Astrocyte of the spinal cord (primary cell): ENCODE data around the gene SWT1.

Source experiments
- DNase-seq: peaks from one replicate; pipeline ENCODE4 v3.0.0; 2011; ENCODE audit warnings: low read depth, low spot score
- H3K4me3 ChIP-seq: 2 replicates; pipeline ENCODE4 v1.5.1; 2011; ENCODE audit warnings: low read depth, mild to moderate bottlenecking, low read length, moderate library complexity
- in situ Hi-C: cut with HindIII; loops from 2 replicates; pipeline ENCODE4 v1.10.0; 2017; ENCODE audit warnings: low sequenced_read_pairs
- TF ChIP-seq, protein P1 (sequence below): IDR thresholded peaks from 2 replicates; pipeline ENCODE4 v1.5.1; 2012; ENCODE audit warnings: low read depth, mild to moderate bottlenecking, low read length, inconsistent platforms

Gene SWT1

DNA sequence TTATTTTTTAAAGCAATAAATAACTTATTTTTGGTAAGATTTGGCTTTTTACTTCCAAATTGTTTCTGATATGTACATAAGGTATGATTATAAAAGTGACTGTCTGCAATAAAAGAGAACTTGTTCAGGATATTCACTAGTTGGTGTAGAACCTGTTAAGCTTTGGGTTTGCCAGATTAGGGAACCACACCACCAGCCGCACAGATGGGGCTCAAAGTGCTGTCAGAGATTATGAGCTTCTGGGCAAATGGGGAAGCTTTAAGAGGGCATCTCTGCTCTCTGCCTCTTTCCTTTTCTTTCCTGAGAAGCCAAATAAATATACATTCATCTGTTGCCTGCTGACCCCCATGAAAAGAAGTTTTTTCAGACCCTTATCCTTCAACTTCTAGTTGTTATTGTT is 134.7 kb downstream of the SWT1 start:
- H3K4me3 ChIP-seq = no peak overlapping the region
- DNase-seq = no peak
- in situ Hi-C loops = no loop called here
- TF ChIP-seq, protein P1, sequence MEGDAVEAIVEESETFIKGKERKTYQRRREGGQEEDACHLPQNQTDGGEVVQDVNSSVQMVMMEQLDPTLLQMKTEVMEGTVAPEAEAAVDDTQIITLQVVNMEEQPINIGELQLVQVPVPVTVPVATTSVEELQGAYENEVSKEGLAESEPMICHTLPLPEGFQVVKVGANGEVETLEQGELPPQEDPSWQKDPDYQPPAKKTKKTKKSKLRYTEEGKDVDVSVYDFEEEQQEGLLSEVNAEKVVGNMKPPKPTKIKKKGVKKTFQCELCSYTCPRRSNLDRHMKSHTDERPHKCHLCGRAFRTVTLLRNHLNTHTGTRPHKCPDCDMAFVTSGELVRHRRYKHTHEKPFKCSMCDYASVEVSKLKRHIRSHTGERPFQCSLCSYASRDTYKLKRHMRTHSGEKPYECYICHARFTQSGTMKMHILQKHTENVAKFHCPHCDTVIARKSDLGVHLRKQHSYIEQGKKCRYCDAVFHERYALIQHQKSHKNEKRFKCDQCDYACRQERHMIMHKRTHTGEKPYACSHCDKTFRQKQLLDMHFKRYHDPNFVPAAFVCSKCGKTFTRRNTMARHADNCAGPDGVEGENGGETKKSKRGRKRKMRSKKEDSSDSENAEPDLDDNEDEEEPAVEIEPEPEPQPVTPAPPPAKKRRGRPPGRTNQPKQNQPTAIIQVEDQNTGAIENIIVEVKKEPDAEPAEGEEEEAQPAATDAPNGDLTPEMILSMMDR = no peak

DNA sequence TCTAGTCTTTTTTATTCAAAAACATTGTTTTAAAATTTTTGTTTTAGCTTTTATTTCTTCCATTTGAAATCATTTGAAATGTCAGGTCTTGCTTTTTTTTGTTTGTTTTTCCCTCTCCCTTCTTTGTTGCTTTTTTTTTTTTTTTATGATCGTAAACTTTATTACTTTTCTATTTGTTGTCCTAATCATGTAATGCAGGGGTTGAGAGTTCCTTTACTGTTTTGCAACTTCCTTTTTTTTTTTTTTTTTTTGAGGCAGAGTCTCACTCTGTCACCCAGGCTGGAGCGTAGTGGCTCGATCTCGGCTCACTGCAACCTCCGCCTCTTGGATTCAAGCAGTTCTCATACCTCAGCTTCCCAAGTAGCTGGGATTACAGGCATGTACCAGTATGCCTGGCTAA is 135.3 kb downstream of the SWT1 start:
- TF ChIP-seq, protein P1 = no peak
- no peak overlapping the region for H3K4me3 ChIP-seq
- no peak for DNase-seq
- in situ Hi-C loops = no loop called here

- no peak overlapping the region for H3K4me3 ChIP-seq
- DNase-seq = no peak
- TF ChIP-seq, protein P1 = no peak
- in situ Hi-C loops = no loop called here
Observed at GRCh38 chr1:185293967-185294542, 137.1 kb downstream of the SWT1 start.

GRCh38 chr1:185295091-185295490 is 138.1 kb downstream of the SWT1 start:
- in situ Hi-C loops = no loop called here
- H3K4me3 ChIP-seq = no peak overlapping the region
- TF ChIP-seq, protein P1 = no peak
- DNase-seq = no peak

- in situ Hi-C loops = no loop called here
- TF ChIP-seq, protein P1 = no peak
Observed at GRCh38 chr1:185297982-185298381, 141.0 kb downstream of the SWT1 start.

DNA sequence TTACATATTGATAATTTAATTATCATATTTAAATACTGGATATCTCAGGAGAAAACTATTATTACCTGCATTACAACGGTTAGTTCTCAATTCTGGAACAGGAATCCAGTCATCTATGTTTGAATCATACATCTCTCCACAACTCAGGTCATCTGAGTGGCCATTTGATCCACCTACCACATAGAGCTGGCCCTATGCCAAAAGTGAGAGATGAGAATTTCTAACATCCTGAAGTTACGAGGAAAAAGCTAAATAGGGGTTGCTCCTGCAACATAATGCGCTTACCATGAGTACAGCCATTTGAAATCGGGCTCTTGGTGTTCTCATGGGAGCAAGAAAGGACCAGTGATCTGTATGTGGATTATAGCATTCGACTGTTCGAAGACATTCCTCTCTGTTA is 143.2 kb downstream of the SWT1 start:
- DNase-seq = no peak
- H3K4me3 ChIP-seq = no peak overlapping the region
- in situ Hi-C loops = no loop called here
- TF ChIP-seq, protein P1 = no peak

More at GRCh38 chr1:185297982-185298381, 141.0 kb downstream of the SWT1 start:
- H3K4me3 ChIP-seq = no peak overlapping the region
- DNase-seq = no peak
